ENCODE results near the gene ARL3.

Gene ARL3

DNA sequence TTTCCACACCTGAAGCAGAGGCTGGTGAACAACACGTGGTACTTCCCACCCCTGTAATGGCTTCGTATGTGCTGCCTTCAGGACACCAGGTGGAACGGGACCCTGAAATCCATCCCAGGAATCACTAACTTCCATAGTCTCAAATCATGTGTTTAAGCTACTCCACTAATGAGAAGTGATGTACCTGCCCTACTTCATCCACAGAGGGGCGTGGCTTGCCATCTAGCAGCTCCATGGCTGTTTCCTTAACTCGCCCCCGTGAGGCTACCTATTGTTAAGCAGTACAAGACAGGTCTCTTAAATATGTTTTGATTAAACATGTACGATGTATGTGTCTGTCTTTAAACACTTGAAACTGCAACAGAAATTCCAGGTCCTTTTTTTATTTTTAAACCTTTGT lies 31.8 kb downstream of the ARL3 start:
- Histone ChIP-seq H2BK5ac (ENCODE audit: low read depth, low read length, poor library complexity) (no peak overlapping the region), H3K36me3 (ENCODE audit: control insufficient read depth in 1 of 2, insufficient read depth in 2 of 2, low read length in 2 of 2) (peaks cover 3 to 13% of the 10 kb centered on the region in 2 experiments), H4K91ac (ENCODE audit: low read depth, low read length) (no peak overlapping the region), H3K4ac (ENCODE audit: low read depth, low read length) (no peak overlapping the region), H3K14ac (ENCODE audit: low read length) (no peak overlapping the region), H4K12ac (ENCODE audit: low read depth, low read length) (no peak overlapping the region), H4K8ac (ENCODE audit: low read depth, low read length) (no peak overlapping the region), H3K79me2 (ENCODE audit: control insufficient read depth, insufficient read depth, low read length, poor library complexity) (no peaks in the 10 kb centered on the region), H3K18ac (ENCODE audit: low read length) (no peak overlapping the region), H3K9me3 (ENCODE audit: insufficient read depth, low read depth, low read length) (no peaks in the 10 kb centered on the region), H3K23ac (ENCODE audit: low read length) (no peak overlapping the region), H2AK5ac (ENCODE audit: low read length) (no peak overlapping the region), H2AFZ (ENCODE audit: insufficient read depth, low read length, poor library complexity) (no peak overlapping the region), H2BK12ac (ENCODE audit: low read length) (no peak overlapping the region), H3K27me3 (ENCODE audit: insufficient read depth, low read length) (no peaks in the 10 kb centered on the region), H2BK120ac (ENCODE audit: insufficient read depth, low read length, poor library complexity) (no peak overlapping the region), H3K4me2 (ENCODE audit: low read length) (no peak overlapping the region), H3K4me1 (ENCODE audit: control insufficient read depth in 1 of 2, insufficient read depth in 2 of 2, low read length in 2 of 2) (peaks cover 5 to 8% of the 10 kb centered on the region in 2 experiments), H3K9ac (ENCODE audit: low read length) (no peak overlapping the region), H3K79me1 (ENCODE audit: low read length) (no peaks in the 10 kb centered on the region), H3K27ac (ENCODE audit: low read depth, low read length) (no peak overlapping the region), H3K4me3 (ENCODE audit: low read depth, low read length) (no peak overlapping the region)
- no CpG with 5 or more reads among the region's 7 CpGs for WGBS (ENCODE audit: extremely low coverage, insufficient coverage, insufficient read length)
- DNase-seq, result no peak

DNA sequence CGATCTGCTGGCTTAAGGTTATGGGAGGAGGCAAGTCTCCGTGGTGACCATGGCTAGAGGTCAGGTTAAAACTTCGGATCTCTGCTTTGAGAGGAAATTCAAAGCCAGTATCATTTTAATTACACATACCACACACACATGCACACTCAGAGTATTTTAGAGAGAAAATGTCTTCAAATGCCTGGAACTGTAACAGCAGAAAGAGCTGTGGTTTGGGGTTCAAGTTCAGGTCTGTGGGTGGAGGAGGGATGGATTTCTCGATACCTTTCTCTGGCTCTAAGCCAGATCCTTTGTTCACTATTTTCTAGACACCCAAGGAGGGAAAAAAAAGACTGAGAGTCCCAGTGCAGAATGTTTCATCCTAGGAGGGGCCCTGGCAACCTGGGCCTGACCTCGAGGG lies 32.5 kb downstream of the ARL3 start:
- Histone ChIP-seq H4K91ac (ENCODE audit: low read depth, low read length) (no peak overlapping the region), H3K9me3 (ENCODE audit: insufficient read depth, low read depth, low read length) (no peaks in the 10 kb centered on the region), H2AFZ (ENCODE audit: insufficient read depth, low read length, poor library complexity) (no peak overlapping the region), H3K27ac (ENCODE audit: low read depth, low read length) (no peak overlapping the region), H4K12ac (ENCODE audit: low read depth, low read length) (no peak overlapping the region), H2BK12ac (ENCODE audit: low read length) (no peak overlapping the region), H3K9ac (ENCODE audit: low read length) (no peak overlapping the region), H3K4me3 (ENCODE audit: low read depth, low read length) (no peak overlapping the region), H3K14ac (ENCODE audit: low read length) (no peak overlapping the region), H2BK120ac (ENCODE audit: insufficient read depth, low read length, poor library complexity) (no peak overlapping the region), H3K4ac (ENCODE audit: low read depth, low read length) (no peak overlapping the region), H3K4me2 (ENCODE audit: low read length) (no peak overlapping the region), H3K27me3 (ENCODE audit: insufficient read depth, low read length) (no peaks in the 10 kb centered on the region), H2BK5ac (ENCODE audit: low read depth, low read length, poor library complexity) (no peak overlapping the region), H3K23ac (ENCODE audit: low read length) (no peak overlapping the region), H2AK5ac (ENCODE audit: low read length) (no peak overlapping the region), H3K18ac (ENCODE audit: low read length) (no peak overlapping the region), H3K36me3 (ENCODE audit: control insufficient read depth in 1 of 2, insufficient read depth in 2 of 2, low read length in 2 of 2) (peaks cover 3 to 13% of the 10 kb centered on the region in 2 experiments), H4K8ac (ENCODE audit: low read depth, low read length) (no peak overlapping the region), H3K4me1 (ENCODE audit: control insufficient read depth in 1 of 2, insufficient read depth in 2 of 2, low read length in 2 of 2) (peaks cover 9 to 14% of the 10 kb centered on the region in 2 experiments), H3K79me2 (ENCODE audit: control insufficient read depth, insufficient read depth, low read length, poor library complexity) (peaks cover 2% of the 10 kb centered on the region), H3K79me1 (ENCODE audit: low read length) (peaks cover 3% of the 10 kb centered on the region)
- no CpG with 5 or more reads among the region's 5 CpGs for WGBS (ENCODE audit: extremely low coverage, insufficient coverage, insufficient read length)
- no peak for DNase-seq

DNA sequence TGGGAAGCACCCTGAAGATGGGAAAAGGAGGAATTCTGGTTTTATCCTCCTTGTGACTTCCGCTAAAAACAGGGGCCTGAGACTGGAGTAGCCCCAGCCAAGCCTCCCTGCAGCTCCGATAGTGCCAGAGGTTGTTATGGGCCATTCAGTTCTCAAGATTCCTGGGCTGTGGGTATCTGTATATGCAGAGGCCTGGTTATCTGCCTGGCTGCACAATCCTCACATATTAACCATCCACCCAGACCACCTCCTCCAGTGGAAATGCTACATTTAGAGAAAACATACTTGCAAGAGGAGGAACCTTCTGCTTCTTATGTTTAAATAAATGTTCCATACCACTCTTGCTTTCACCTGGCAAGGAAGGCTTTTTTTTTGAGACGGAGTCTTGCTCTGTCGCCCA lies 34.6 kb downstream of the ARL3 start:
- Histone ChIP-seq H3K27ac (ENCODE audit: low read depth, low read length) (no peak overlapping the region), H3K27me3 (ENCODE audit: insufficient read depth, low read length) (no peaks in the 10 kb centered on the region), H4K91ac (ENCODE audit: low read depth, low read length) (no peak overlapping the region), H3K79me1 (ENCODE audit: low read length) (peaks cover 15% of the 10 kb centered on the region), H2BK120ac (ENCODE audit: insufficient read depth, low read length, poor library complexity) (no peak overlapping the region), H3K4me1 (ENCODE audit: control insufficient read depth in 1 of 2, insufficient read depth in 2 of 2, low read length in 2 of 2) (peaks cover 23 to 29% of the 10 kb centered on the region in 2 experiments), H3K79me2 (ENCODE audit: control insufficient read depth, insufficient read depth, low read length, poor library complexity) (peaks cover 2% of the 10 kb centered on the region), H2AFZ (ENCODE audit: insufficient read depth, low read length, poor library complexity) (no peak overlapping the region), H4K12ac (ENCODE audit: low read depth, low read length) (no peak overlapping the region), H3K4me3 (ENCODE audit: low read depth, low read length) (no peak overlapping the region), H3K9me3 (ENCODE audit: insufficient read depth, low read depth, low read length) (no peaks in the 10 kb centered on the region), H3K36me3 (ENCODE audit: control insufficient read depth in 1 of 2, insufficient read depth in 2 of 2, low read length in 2 of 2) (peaks cover 3 to 9% of the 10 kb centered on the region in 2 experiments), H3K4ac (ENCODE audit: low read depth, low read length) (no peak overlapping the region), H3K14ac (ENCODE audit: low read length) (no peak overlapping the region), H4K8ac (ENCODE audit: low read depth, low read length) (no peak overlapping the region), H2BK5ac (ENCODE audit: low read depth, low read length, poor library complexity) (no peak overlapping the region), H3K18ac (ENCODE audit: low read length) (no peak overlapping the region), H2BK12ac (ENCODE audit: low read length) (no peak overlapping the region), H3K23ac (ENCODE audit: low read length) (no peak overlapping the region), H2AK5ac (ENCODE audit: low read length) (no peak overlapping the region), H3K4me2 (ENCODE audit: low read length) (no peak overlapping the region), H3K9ac (ENCODE audit: low read length) (no peak overlapping the region)
- WGBS (ENCODE audit: extremely low coverage, insufficient coverage, insufficient read length), result no CpG with 5 or more reads among the region's 4 CpGs
- no peak for DNase-seq

DNA sequence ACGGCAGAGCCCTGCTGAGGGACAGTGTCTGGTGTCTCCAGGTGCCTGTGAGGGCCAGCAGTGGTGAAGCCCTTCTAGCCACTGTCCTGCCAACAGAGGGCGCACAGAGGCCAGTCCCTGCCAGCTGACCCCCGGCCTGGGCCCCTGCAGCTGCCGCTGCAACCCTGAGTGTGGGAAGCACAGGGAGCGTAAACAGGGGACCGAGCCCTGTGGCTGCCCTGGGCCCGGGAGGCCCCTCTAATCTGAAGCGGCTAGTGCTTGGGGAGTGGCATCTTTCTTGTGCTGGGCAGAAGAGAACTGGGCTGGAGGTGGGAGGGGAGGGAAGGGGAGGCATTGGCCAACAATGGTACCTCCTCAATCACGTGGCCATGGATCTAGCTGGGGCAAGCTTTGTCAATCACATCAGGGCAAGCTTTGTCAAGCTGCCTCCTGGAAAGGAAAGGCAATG lies 35.3 kb downstream of the ARL3 start:
- Histone ChIP-seq H2AFZ (ENCODE audit: insufficient read depth, low read length, poor library complexity) (no peak overlapping the region), H3K4me3 (ENCODE audit: low read depth, low read length) (no peak overlapping the region), H3K4me1 (ENCODE audit: control insufficient read depth in 1 of 2, insufficient read depth in 2 of 2, low read length in 2 of 2) (peaks cover 29 to 35% of the 10 kb centered on the region in 2 experiments), H2BK12ac (ENCODE audit: low read length) (no peak overlapping the region), H3K79me2 (ENCODE audit: control insufficient read depth, insufficient read depth, low read length, poor library complexity) (peaks cover 2% of the 10 kb centered on the region), H3K27me3 (ENCODE audit: insufficient read depth, low read length) (no peaks in the 10 kb centered on the region), H2BK120ac (ENCODE audit: insufficient read depth, low read length, poor library complexity) (no peak overlapping the region), H3K36me3 (ENCODE audit: control insufficient read depth in 1 of 2, insufficient read depth in 2 of 2, low read length in 2 of 2) (peaks cover 3 to 9% of the 10 kb centered on the region in 2 experiments), H3K23ac (ENCODE audit: low read length) (no peak overlapping the region), H4K12ac (ENCODE audit: low read depth, low read length) (no peak overlapping the region), H3K4ac (ENCODE audit: low read depth, low read length) (no peak overlapping the region), H2AK5ac (ENCODE audit: low read length) (no peak overlapping the region), H4K8ac (ENCODE audit: low read depth, low read length) (no peak overlapping the region), H3K14ac (ENCODE audit: low read length) (no peak overlapping the region), H3K9ac (ENCODE audit: low read length) (no peak overlapping the region), H3K27ac (ENCODE audit: low read depth, low read length) (no peak overlapping the region), H4K91ac (ENCODE audit: low read depth, low read length) (no peak overlapping the region), H3K9me3 (ENCODE audit: insufficient read depth, low read depth, low read length) (no peaks in the 10 kb centered on the region), H3K18ac (ENCODE audit: low read length) (no peak overlapping the region), H3K4me2 (ENCODE audit: low read length) (peak overlapping the region; percentile 32), H2BK5ac (ENCODE audit: low read depth, low read length, poor library complexity) (no peak overlapping the region), H3K79me1 (ENCODE audit: low read length) (peaks cover 18% of the 10 kb centered on the region)
- DNase-seq, result peak; percentile 59 to 81
- no CpG with 5 or more reads among the region's 9 CpGs for WGBS (ENCODE audit: extremely low coverage, insufficient coverage, insufficient read length)

All from trophoblast cell (in vitro differentiated cells and primary cell).